IMR-90 (cell line): ENCODE data around the gene ANKDD1A. TPM values are rescaled to one million over a fixed set of nuclear protein-coding genes. Genes with fewer than 3 reads are reported as not detected.
A peak's percentile ranks its signal among the peaks of the same experiment; 100 is the strongest.

Experiments
- ATAC-seq: fragments of 200-7000 bp; cut with Tn5 transposase; 2 replicates; pipeline ENCODE4 v1.9.1; 2020; ENCODE audit warnings: low read depth, mild to moderate bottlenecking, moderate library complexity
- BruUV-seq: library from RNA; stranded (reverse); fragments of 400-500 nt; replicated peaks from 2 replicates; lab custom pipeline; 2021; lab: Mats Ljungman, UMichigan
- CTCF ChIA-PET: fragments of 300-600 bp; formaldehyde crosslinking; extraction: SDS; loops from one replicate; lab custom pipeline; 2021; ENCODE audit warnings: antibody characterized with exemption; lab: Yijun Ruan, JAX
- POLR2A ChIA-PET: fragments of 300-600 bp; sonication (Branson Sonifier 250); formaldehyde crosslinking; loops from one replicate; lab custom pipeline; 2022; ENCODE audit warnings: antibody characterized with exemption; ENCODE audit not compliant: unreplicated experiment; lab: Charles Lee
- DNase-seq: peaks from one replicate; pipeline ENCODE4 v3.0.0; 2013
- H2AFZ ChIP-seq: replicated peaks from 2 replicates; pipeline ENCODE3; 2013; ENCODE audit warnings: low read length, mild to moderate bottlenecking; ENCODE audit not compliant: poor library complexity
- H2AK5ac ChIP-seq: 2 replicates; pipeline ENCODE4 v1.6.1; 2013; ENCODE audit warnings: low read depth, low read length, inconsistent platforms
- H2AK9ac ChIP-seq: replicated peaks from 2 replicates; pipeline ENCODE3; 2013; ENCODE audit warnings: mild to moderate bottlenecking, low read depth, low read length, moderate library complexity; ENCODE audit not compliant: poor library complexity
- H2BK120ac ChIP-seq: 2 replicates; pipeline ENCODE4 v1.6.1; 2013; ENCODE audit warnings: low read depth, low read length, inconsistent platforms
- H2BK15ac ChIP-seq: 3 replicates; pipeline ENCODE4 v1.6.1; 2013; ENCODE audit warnings: low read depth, low read length, inconsistent platforms
- H2BK20ac ChIP-seq: 2 replicates; pipeline ENCODE4 v1.6.1; 2013; ENCODE audit warnings: low read depth, mild to moderate bottlenecking, inconsistent platforms, low read length, moderate library complexity
- H2BK5ac ChIP-seq: 2 replicates; pipeline ENCODE4 v1.6.1; 2013; ENCODE audit warnings: mild to moderate bottlenecking, low read depth, low read length, inconsistent platforms; ENCODE audit not compliant: poor library complexity, severe bottlenecking
- H3K14ac ChIP-seq: replicated peaks from 2 replicates; pipeline ENCODE4 v1.6.1; 2013; ENCODE audit warnings: low read depth, low read length, inconsistent platforms
- H3K18ac ChIP-seq: 2 replicates; pipeline ENCODE4 v1.6.1; 2013; ENCODE audit warnings: low read depth, low read length, control low read depth
- H3K23ac ChIP-seq: 2 replicates; pipeline ENCODE4 v1.6.1; 2013; ENCODE audit warnings: low read depth, low read length, inconsistent platforms
- H3K27ac ChIP-seq: 2 replicates; pipeline ENCODE4 v1.5.1; 2013; ENCODE audit warnings: mild to moderate bottlenecking, control low read depth, low read length; ENCODE audit not compliant: insufficient read depth
- H3K27me3 ChIP-seq: 2 replicates; pipeline ENCODE4 v1.6.1; 2013; ENCODE audit warnings: low read length; ENCODE audit not compliant: control insufficient read depth, insufficient read depth
- H3K36me3 ChIP-seq: 2 replicates; pipeline ENCODE4 v1.6.1; 2013; ENCODE audit warnings: low read length, mixed read lengths; ENCODE audit not compliant: control insufficient read depth, insufficient read depth
- H3K4ac ChIP-seq: 2 replicates; pipeline ENCODE4 v1.6.1; 2013; ENCODE audit warnings: low read depth, low read length, inconsistent platforms
- H3K4me1 ChIP-seq: 2 replicates; pipeline ENCODE4 v1.6.1; 2013; ENCODE audit warnings: low read length, mixed read lengths; ENCODE audit not compliant: control insufficient read depth, insufficient read depth
- H3K4me2 ChIP-seq: 2 replicates; pipeline ENCODE4 v1.6.1; 2013; ENCODE audit warnings: low read depth, mild to moderate bottlenecking, control low read depth, low read length, moderate library complexity
- H3K4me3 ChIP-seq: 2 replicates; pipeline ENCODE4 v1.5.1; 2013; ENCODE audit warnings: low read depth, mild to moderate bottlenecking, control low read depth, low read length, moderate library complexity; ENCODE audit not compliant: insufficient read depth
- H3K56ac ChIP-seq: 2 replicates; pipeline ENCODE4 v1.6.1; 2013; ENCODE audit warnings: low read length, inconsistent platforms; ENCODE audit not compliant: insufficient read depth; ENCODE audit errors: extremely low read depth
- H3K79me1 ChIP-seq, 2 experiments: 2 replicates each; pipeline ENCODE4 v1.6.1; 2013; ENCODE audit warnings: low read length in 2 of 2, inconsistent platforms in 1 of 2, low read depth in 1 of 2
- H3K9ac ChIP-seq: 2 replicates; pipeline ENCODE4 v1.6.1; 2013; ENCODE audit warnings: low read depth, low read length, control low read depth
- H3K9me1 ChIP-seq: 2 replicates; pipeline ENCODE4 v1.6.1; 2013; ENCODE audit warnings: low read length, inconsistent platforms; ENCODE audit not compliant: insufficient read depth
- H3K9me3 ChIP-seq: 2 replicates; pipeline ENCODE4 v1.6.1; 2013; ENCODE audit warnings: low read length; ENCODE audit not compliant: control insufficient read depth, insufficient read depth
- H4K20me1 ChIP-seq: 2 replicates; pipeline ENCODE4 v1.6.1; 2013; ENCODE audit warnings: low read length, inconsistent platforms; ENCODE audit not compliant: insufficient read depth
- H4K5ac ChIP-seq: 2 replicates; pipeline ENCODE4 v1.6.1; 2013; ENCODE audit warnings: mild to moderate bottlenecking, low read depth, low read length, control low read depth
- H4K8ac ChIP-seq, 2 experiments: 2 replicates each; pipeline ENCODE4 v1.6.1; 2013; ENCODE audit warnings: low read depth in 2 of 2, low read length in 2 of 2, control low read depth in 1 of 2, inconsistent platforms in 1 of 2
- H4K91ac ChIP-seq: 2 replicates; pipeline ENCODE4 v1.6.1; 2013; ENCODE audit warnings: low read depth, low read length, inconsistent platforms; ENCODE audit not compliant: insufficient read depth
- FOS ChIP-seq: fragments of 150-350 bp; IDR thresholded peaks from 2 replicates; pipeline ENCODE4 v1.6.1; 2016; ENCODE audit warnings: low read depth, low read length
- SMC3 ChIP-seq: fragments of 150-350 bp; IDR thresholded peaks from 2 replicates; pipeline ENCODE4 v1.6.1; 2016; ENCODE audit warnings: low read depth, mild to moderate bottlenecking, antibody characterized with exemption, low read length, moderate library complexity
- WGBS, 2 experiments: methylation state at CpG; one replicate each; pipeline versions ENCODE4 v1.1.5 to v1.1.7; 2013; ENCODE audit warnings: missing lambda C conversion rate in 2 of 2; ENCODE audit not compliant: insufficient read length in 1 of 2; ENCODE audit errors: extremely low coverage in 2 of 2; 5-methylcytosine and 5-hydroxymethylcytosine counted together
- dilution Hi-C: fragments of 300-500 bp; cut with HindIII; formaldehyde crosslinking; loops from one replicate; pipeline ENCODE4 v1.14.3; 2018; ENCODE audit warnings: low sequenced_read_pairs; ENCODE audit not compliant: unreplicated experiment
- in situ Hi-C: fragments of 300-500 bp; cut with MboI; formaldehyde crosslinking; loops from 3 replicates; pipeline ENCODE4 v1.14.3; 2019; ENCODE audit warnings: low sequenced_read_pairs, inconsistent platforms, mixed read lengths
- intact Hi-C: fragments of 100-400 bp; cut with micrococcal nuclease; formaldehyde crosslinking; loops from 2 replicates; pipeline ENCODE4 v1.10.0; 2022
- polyA plus RNA-seq, 3 experiments: library from polyadenylated mRNA; depleted of rRNA; stranded (reverse); fragments of >200 nt; gene quantifications; 2 replicates each; pipeline ENCODE4 v1.2.3, GENCODE V29; 2012; ENCODE audit warnings: low replicate concordance in 1 of 3
- total RNA-seq: library from RNA; depleted of rRNA; stranded (reverse); fragments of >200 nt; gene quantifications from 2 replicates; pipeline ENCODE4 v1.2.3, GENCODE V29; 2012

Gene ANKDD1A
- total and polyA plus RNA-seq, 2 of the 4 experiments (the other 2 are of a cell fraction), result 3.6 to 4.9 TPM

- peaks cover 6% of the 10 kb centered on the region for H3K9me3 ChIP-seq
- H2BK120ac ChIP-seq, result peak overlapping the region; percentile 92; the same call in 1 of the 2 replicates
- H4K20me1 ChIP-seq, result no peaks in the 10 kb centered on the region
- H3K9ac ChIP-seq, result no peak overlapping the region
- POLR2A ChIA-PET, result no interaction called here
- H3K4me2 ChIP-seq, result no peak overlapping the region
- peak overlapping the region; percentile 97; the same call in 2 of the 3 replicates for H2BK15ac ChIP-seq
- peak overlapping the region; percentile 92; the same call in 1 of the 2 replicates for H3K23ac ChIP-seq
- H4K8ac ChIP-seq, result peak overlapping the region; percentile 65 to 94; a peak in 2 of 4 replicates
- intact Hi-C loops (no loop called here), in situ Hi-C loops (no loop called here), dilution Hi-C loops (no loop called here)
- no peak overlapping the region for H3K4me3 ChIP-seq
- H3K27ac ChIP-seq, result no peak overlapping the region
- peaks cover 0 to 25% of the 10 kb centered on the region in 2 experiments; a peak in 2 of 4 replicates for H3K79me1 ChIP-seq
- H3K9me1 ChIP-seq, result peaks cover 32% of the 10 kb centered on the region
- ATAC-seq (no peak), DNase-seq (no peak)
- peak overlapping the region; percentile 38; the same call in 1 of the 2 replicates for H4K5ac ChIP-seq
- BruUV-seq, result no TSS peak
- H2AFZ ChIP-seq, result peak overlapping the region; percentile 90
- WGBS, 2 experiments, result 93% methylated on average over 2 of the region's 4 CpGs; no CpG with 5 or more reads in 1 of the 2 experiments
- H3K56ac ChIP-seq, result no peak overlapping the region
- CTCF ChIA-PET, result interaction anchor here (1.0 kb wide), 1 partner anchor 31 kb away, joined by 3 read pairs; no protein-coding TSS in a partner anchor
- H2AK9ac ChIP-seq, result peak overlapping the region; percentile 92
- peak overlapping the region; percentile 99; the same call in 1 of the 2 replicates for H2AK5ac ChIP-seq
- no peak overlapping the region; the same call in 1 of the 2 replicates for H3K18ac ChIP-seq
- H3K14ac ChIP-seq, result peak overlapping the region; percentile 96
- H2BK20ac ChIP-seq, result peak overlapping the region; percentile 91; the same call in 1 of the 2 replicates
- peak overlapping the region; percentile 77; the same call in 1 of the 2 replicates for H4K91ac ChIP-seq
- peak overlapping the region; percentile 95 for H3K4ac ChIP-seq
- H3K27me3 ChIP-seq, result no peaks in the 10 kb centered on the region
- H2BK5ac ChIP-seq, result peak overlapping the region; percentile 17
- no peaks in the 10 kb centered on the region for H3K36me3 ChIP-seq
- H3K4me1 ChIP-seq, result peaks cover 41% of the 10 kb centered on the region
- TF ChIP-seq SMC3, result no peak
- no peak for TF ChIP-seq FOS
These were observed 13.3 kb upstream of the ANKDD1A start for GRCh38 chr15:64898406-64898805.
